H1 (cell line): ENCODE data around the gene TTC32. TPM values are rescaled to one million over a fixed set of nuclear protein-coding genes. Genes with fewer than 3 reads are reported as not detected.

ENCODE experiments used
- CTCF ChIA-PET: fragments of 300-600 bp; sonication (Branson Sonifier 250); formaldehyde crosslinking; loops from one replicate; lab custom pipeline; 2021; ENCODE audit not compliant: partially characterized antibody; lab: Charles Lee
- POLR2A ChIA-PET: fragments of 300-600 bp; sonication (Branson Sonifier 250); formaldehyde crosslinking; loops from one replicate; lab custom pipeline; 2021; ENCODE audit warnings: inconsistent platforms; ENCODE audit not compliant: partially characterized antibody; lab: Charles Lee
- DNase-seq, 2 experiments: peaks; one replicate each; pipeline versions ENCODE4 v3.0.0 to v3.0.0-alpha.2; 2010 to 2022; ENCODE audit warnings: low spot score in 2 of 2, low read depth in 1 of 2, mixed read lengths in 1 of 2
- FAIRE-seq: peaks from 2 replicates; lab custom pipeline; 2011; peaks lifted over from hg19 to GRCh38; lab: Jason Lieb, UNC
- H2AFZ ChIP-seq: 2 replicates; pipeline ENCODE4 v1.8.1; 2012; ENCODE audit warnings: low read length, inconsistent platforms
- H2AK5ac ChIP-seq: 2 replicates; pipeline ENCODE4 v1.6.1; 2013; ENCODE audit warnings: low read depth, low read length
- H2BK120ac ChIP-seq: replicated peaks from 2 replicates; pipeline ENCODE3; 2013; ENCODE audit warnings: low read depth, low read length, inconsistent platforms
- H2BK12ac ChIP-seq: 2 replicates; pipeline ENCODE4 v1.6.1; 2013; ENCODE audit warnings: low read depth, low read length
- H2BK15ac ChIP-seq: 2 replicates; pipeline ENCODE4 v1.6.1; 2013; ENCODE audit warnings: low read length
- H2BK20ac ChIP-seq: 2 replicates; pipeline ENCODE4 v1.6.1; 2013; ENCODE audit warnings: low read length
- H2BK5ac ChIP-seq: 2 replicates; pipeline ENCODE4 v1.6.1; 2013; ENCODE audit warnings: low read depth, low read length
- H3K14ac ChIP-seq: 2 replicates; pipeline ENCODE4 v1.6.1; 2013; ENCODE audit warnings: inconsistent platforms; ENCODE audit not compliant: insufficient read length
- H3K18ac ChIP-seq: 2 replicates; pipeline ENCODE4 v1.6.1; 2013; ENCODE audit warnings: low read length; ENCODE audit errors: extremely low read depth
- H3K23ac ChIP-seq: 2 replicates; pipeline ENCODE4 v1.6.1; 2013; ENCODE audit warnings: inconsistent platforms; ENCODE audit not compliant: insufficient read length
- H3K23me2 ChIP-seq: 2 replicates; pipeline ENCODE4 v1.6.1; 2013; ENCODE audit warnings: low read depth, low read length
- H3K27ac ChIP-seq: 2 replicates; pipeline ENCODE4 v1.6.1; 2011; ENCODE audit warnings: low read depth, low read length, inconsistent platforms
- H3K27me3 ChIP-seq, 4 experiments: replicated peaks in 1 of 4; 1 replicate in 1 of 4; 2 replicates in 3 of 4; pipeline versions ENCODE4 v1.6.1 to v1.8.1; 2011 to 2013; ENCODE audit warnings: low read length in 3 of 4, mild to moderate bottlenecking in 3 of 4, inconsistent platforms in 2 of 4, mixed read lengths in 2 of 4, moderate library complexity in 1 of 4; ENCODE audit not compliant: control insufficient read depth in 3 of 4, insufficient read depth in 3 of 4; ENCODE audit errors: extremely low read depth in 1 of 4
- H3K36me3 ChIP-seq, 4 experiments: 2 replicates each; pipeline versions ENCODE4 v1.6.1 to v1.8.1; 2011 to 2013; ENCODE audit warnings: mild to moderate bottlenecking in 4 of 4, low read length in 3 of 4, moderate library complexity in 2 of 4, control low read depth in 1 of 4, inconsistent platforms in 1 of 4; ENCODE audit not compliant: insufficient read depth in 4 of 4, control insufficient read depth in 2 of 4
- H3K4ac ChIP-seq: replicated peaks from 2 replicates; pipeline ENCODE3; 2013; ENCODE audit warnings: low read length, low read depth, mixed read lengths, inconsistent platforms; ENCODE audit not compliant: insufficient read length
- H3K4me1 ChIP-seq, 4 experiments: replicated peaks in 1 of 4; 1 replicate in 1 of 4; 2 replicates in 3 of 4; pipeline versions ENCODE4 v1.6.1 to v1.8.1; 2011 to 2013; ENCODE audit warnings: low read length in 3 of 4, inconsistent platforms in 2 of 4, mixed read lengths in 1 of 4; ENCODE audit not compliant: insufficient read depth in 4 of 4, control insufficient read depth in 3 of 4
- H3K4me2 ChIP-seq, 2 experiments: 2 replicates each; pipeline versions ENCODE4 v1.6.1 to v1.8.1; 2011 to 2013; ENCODE audit warnings: low read depth in 2 of 2, low read length in 2 of 2, control low read depth in 1 of 2, inconsistent platforms in 1 of 2, mild to moderate bottlenecking in 1 of 2; ENCODE audit not compliant: insufficient read depth in 1 of 2
- H3K4me3 ChIP-seq, 4 experiments: fragments of 200-600, 300-600 bp in 1 of 4; sonication (generic), shearing (Covaris generic), sonication (Bioruptor Twin) in 1 of 4; 2 replicates each; pipeline versions ENCODE4 v1.5.1 to v1.8.1; 2011 to 2016; ENCODE audit warnings: low read length in 4 of 4, low read depth in 3 of 4, control low read depth in 2 of 4, inconsistent platforms in 2 of 4, mild to moderate bottlenecking in 2 of 4, mixed read lengths in 1 of 4, moderate library complexity in 1 of 4; ENCODE audit not compliant: insufficient read depth in 2 of 4; ENCODE audit errors: extremely low read depth in 1 of 4
- H3K56ac ChIP-seq: replicated peaks from 2 replicates; pipeline ENCODE3; 2013; ENCODE audit warnings: low read depth, mild to moderate bottlenecking, mixed read lengths, low read length, inconsistent platforms; ENCODE audit not compliant: insufficient read length
- H3K79me1 ChIP-seq: 2 replicates; pipeline ENCODE4 v1.6.1; 2013; ENCODE audit warnings: low read depth, low read length, control low read depth
- H3K79me2 ChIP-seq, 2 experiments: 2 replicates each; pipeline versions ENCODE4 v1.6.1 to v1.8.1; 2012 to 2013; ENCODE audit warnings: low read length in 2 of 2, mild to moderate bottlenecking in 2 of 2, inconsistent platforms in 1 of 2; ENCODE audit not compliant: insufficient read depth in 2 of 2, control insufficient read depth in 1 of 2
- H3K9ac ChIP-seq, 4 experiments: replicated peaks in 1 of 4; 1 replicate in 1 of 4; 2 replicates in 3 of 4; pipeline versions ENCODE4 v1.6.1 to v1.8.1; 2011 to 2013; ENCODE audit warnings: low read depth in 3 of 4, low read length in 3 of 4, control low read depth in 2 of 4, mild to moderate bottlenecking in 2 of 4, moderate library complexity in 2 of 4, inconsistent platforms in 1 of 4; ENCODE audit errors: extremely low read depth in 1 of 4
- H3K9me3 ChIP-seq, 2 experiments: 2 replicates each; pipeline versions ENCODE4 v1.6.1 to v1.8.1; 2012 to 2013; ENCODE audit warnings: mild to moderate bottlenecking in 2 of 2, moderate library complexity in 2 of 2, control low read depth in 1 of 2, inconsistent platforms in 1 of 2, low read depth in 1 of 2, low read length in 1 of 2, mixed read lengths in 1 of 2; ENCODE audit not compliant: insufficient read depth in 2 of 2
- H4K20me1 ChIP-seq, 2 experiments: replicated peaks in 1 of 2; 2 replicates each; pipeline versions ENCODE3 to v1.8.1; 2011 to 2013; ENCODE audit warnings: inconsistent platforms in 2 of 2, low read length in 2 of 2, mild to moderate bottlenecking in 1 of 2; ENCODE audit not compliant: insufficient read depth in 2 of 2, control insufficient read depth in 1 of 2
- H4K5ac ChIP-seq: 2 replicates; pipeline ENCODE4 v1.6.1; 2013; ENCODE audit warnings: low read length, low read depth, mixed read lengths, inconsistent platforms; ENCODE audit not compliant: insufficient read length
- H4K8ac ChIP-seq: 2 replicates; pipeline ENCODE4 v1.8.0; 2013; ENCODE audit warnings: mild to moderate bottlenecking, moderate library complexity, low read length, inconsistent platforms; ENCODE audit not compliant: insufficient read depth; ENCODE audit errors: extremely low read depth
- H4K91ac ChIP-seq: replicated peaks from 2 replicates; pipeline ENCODE3; 2013; ENCODE audit warnings: low read length, mixed read lengths, inconsistent platforms; ENCODE audit not compliant: insufficient read length
- BCL11A ChIP-seq, 2 experiments: IDR thresholded peaks; one replicate each; pipeline ENCODE4 v1.6.1; 2011; ENCODE audit warnings: low read depth in 2 of 2, low read length in 2 of 2, mild to moderate bottlenecking in 2 of 2
- BRCA1 ChIP-seq: IDR thresholded peaks from 2 replicates; pipeline ENCODE4 v1.6.1; 2012; ENCODE audit warnings: low read depth, low read length, improper control_type of control experiment
- CEBPB ChIP-seq: IDR thresholded peaks from 2 replicates; pipeline ENCODE4 v1.6.1; 2012; ENCODE audit warnings: low read depth, low read length
- CHD1 ChIP-seq: IDR thresholded peaks from 2 replicates; pipeline ENCODE4 v1.6.1; 2012; ENCODE audit warnings: low read depth, low read length, improper control_type of control experiment
- CREB1 ChIP-seq: IDR thresholded peaks from 2 replicates; pipeline ENCODE4 v1.6.1; 2012; ENCODE audit warnings: inconsistent platforms
- CTCF ChIP-seq, 3 experiments: IDR thresholded peaks; 1 replicate in 2 of 3; 2 replicates in 1 of 3; pipeline versions ENCODE4 v1.5.1 to v1.6.1; 2011; ENCODE audit warnings: low read length in 3 of 3, mild to moderate bottlenecking in 3 of 3, inconsistent platforms in 2 of 3, low read depth in 1 of 3, moderate library complexity in 1 of 3; ENCODE audit not compliant: insufficient read depth in 1 of 3; ENCODE audit errors: control extremely low read depth in 1 of 3
- E2F6 ChIP-seq: IDR thresholded peaks from 2 replicates; pipeline ENCODE4 v1.6.1; 2012; ENCODE audit warnings: inconsistent platforms
- SAP30 ChIP-seq: fragments of 300-600 bp; sonication (generic); IDR thresholded peaks from 2 replicates; pipeline ENCODE4 v1.7.1; 2012; ENCODE audit warnings: low read length, moderate library complexity, mild to moderate bottlenecking, inconsistent platforms; ENCODE audit not compliant: insufficient read depth, insufficient replicate concordance
- SP2 ChIP-seq: IDR thresholded peaks from 2 replicates; pipeline ENCODE4 v1.6.1; 2012; ENCODE audit warnings: mild to moderate bottlenecking, low read length, inconsistent platforms
- SRF ChIP-seq: IDR thresholded peaks from 2 replicates; pipeline ENCODE4 v1.6.1; 2011; ENCODE audit warnings: mild to moderate bottlenecking, low read depth, low read length, moderate library complexity
- SUZ12 ChIP-seq: fragments of 200-600 bp; sonication (generic); IDR thresholded peaks from 2 replicates; pipeline ENCODE4 v1.6.1; 2012; ENCODE audit warnings: mild to moderate bottlenecking, inconsistent platforms, low read length, moderate library complexity, mixed read lengths
- ZNF274 ChIP-seq: IDR thresholded peaks from 2 replicates; pipeline ENCODE4 v1.7.0; 2012; ENCODE audit warnings: low read length, borderline replicate concordance; ENCODE audit errors: extremely low read depth
- WGBS, 2 experiments: shearing (Covaris generic) in 1 of 2; methylation state at CpG; one replicate each; pipeline versions ENCODE4 v1.1.6 to v1.1.7; 2013 to 2015; ENCODE audit warnings: low lambda C conversion rate in 2 of 2, mixed read lengths in 2 of 2, inconsistent platforms in 1 of 2, low coverage in 1 of 2, missing lambda C conversion rate in 1 of 2; ENCODE audit not compliant: insufficient replicate concordance in 2 of 2, insufficient coverage in 1 of 2, insufficient read length in 1 of 2; ENCODE audit errors: extremely low coverage in 1 of 2, missing lambda C conversion rate in 1 of 2; 5-methylcytosine and 5-hydroxymethylcytosine counted together
- polyA plus RNA-seq, 7 experiments: library from polyadenylated mRNA; depleted of rRNA in 3 of 7; stranded (reverse) in 5 of 7; unstranded in 2 of 7; fragments of >200 nt in 5 of 7; fragments of 200-250 nt in 2 of 7; gene quantifications; 1 replicate in 5 of 7; 2 replicates in 1 of 7; 4 replicates in 1 of 7; pipeline versions ENCODE4 v1.2.1 to v1.2.3, GENCODE V29; 2011 to 2013; ENCODE audit warnings: missing spikeins in 2 of 7, mixed read lengths in 2 of 7
- total RNA-seq: library from RNA; stranded (reverse); fragmentation: NEBNext Ultra II Directional; extraction: Animal tissue kit (Norgen Biotek cat#: 25700); gene quantifications from 2 replicates; pipeline ENCODE4 v1.2.1, GENCODE V29; 2021

TTC32 gene
- total and polyA plus RNA-seq, 2 of the 8 experiments (the other 6 are each of a cell fraction or from before 2014, with no cell fraction given), result 6.8 to 8.7 TPM

GRCh38 chr2:19895535-19895934, 6.2 kb downstream of the TTC32 start:
- Histone ChIP-seq H3K4me2 (no peak overlapping the region), H4K5ac (no peak overlapping the region), H3K14ac (no peak overlapping the region), H2BK5ac (no peak overlapping the region), H3K18ac (no peak overlapping the region), H2AK5ac (no peak overlapping the region), H3K79me1 (no peaks in the 10 kb centered on the region; the same call in 1 of the 2 replicates), H3K23ac (no peak overlapping the region), H3K9me3 (no peaks in the 10 kb centered on the region), H3K4me3 (no peak overlapping the region), H4K91ac (no peak overlapping the region), H2BK120ac (no peak overlapping the region), H2BK12ac (no peak overlapping the region), H2BK20ac (no peak overlapping the region), H3K56ac (no peak overlapping the region), H3K79me2 (peaks cover 5 to 21% of the 10 kb centered on the region in 2 experiments; a peak in 3 of 4 replicates), H2BK15ac (no peak overlapping the region), H3K36me3 (no peaks in the 10 kb centered on the region), H3K4me1 (peaks cover 0 to 3% (median 1%) of the 10 kb centered on the region in 4 experiments; a peak in 1 of 7 replicates), H3K27me3 (no peaks in the 10 kb centered on the region), H3K23me2 (peaks cover 2% of the 10 kb centered on the region; the same call in 1 of the 2 replicates), H2AFZ (no peak overlapping the region), H3K4ac (no peak overlapping the region), H3K27ac (no peak overlapping the region), H4K8ac (no peak overlapping the region), H4K20me1 (peaks cover 0 to 2% of the 10 kb centered on the region in 2 experiments), H3K9ac (no peak overlapping the region)
- FAIRE-seq, result no peak
- CTCF ChIA-PET, result interaction anchor here (0.7 to 2.0 kb wide), 3 partner anchors 18 to 211 kb away, joined by 3 to 5 read pairs (median 3); no protein-coding TSS in a partner anchor
- POLR2A ChIA-PET, result no interaction called here
- no peak for DNase-seq
- WGBS, 2 experiments, result 89% methylated on average over 3 of the region's 3 CpGs; no CpG with 5 or more reads in 1 of the 2 experiments
- TF ChIP-seq CREB1, result no peak
- TF ChIP-seq E2F6, result no peak
- TF ChIP-seq SP2, result no peak
- no peak for TF ChIP-seq SRF
- no peak for TF ChIP-seq BCL11A (IDR thresholded peaks at IDR 0.05; ENCODE audit: low read depth in 2 of 2, low read length in 2 of 2)
- TF ChIP-seq CEBPB, result no peak
- TF ChIP-seq ZNF274, result no peak
- no peak for TF ChIP-seq SAP30
- no peak for TF ChIP-seq CHD1
- TF ChIP-seq BRCA1, result no peak
- TF ChIP-seq CTCF (IDR thresholded peaks at IDR 0.05; ENCODE audit: control extremely low read depth in 1 of 3, insufficient read depth in 1 of 3, low read depth in 1 of 3, low read length in 3 of 3), result no peak
- TF ChIP-seq SUZ12, result no peak
